ENCODE data around the gene ZMYM3.

GRCh38 chrX:71212536-71212935 lies 41.4 kb downstream of the ZMYM3 start:
- TF ChIP-seq, protein P1, sequence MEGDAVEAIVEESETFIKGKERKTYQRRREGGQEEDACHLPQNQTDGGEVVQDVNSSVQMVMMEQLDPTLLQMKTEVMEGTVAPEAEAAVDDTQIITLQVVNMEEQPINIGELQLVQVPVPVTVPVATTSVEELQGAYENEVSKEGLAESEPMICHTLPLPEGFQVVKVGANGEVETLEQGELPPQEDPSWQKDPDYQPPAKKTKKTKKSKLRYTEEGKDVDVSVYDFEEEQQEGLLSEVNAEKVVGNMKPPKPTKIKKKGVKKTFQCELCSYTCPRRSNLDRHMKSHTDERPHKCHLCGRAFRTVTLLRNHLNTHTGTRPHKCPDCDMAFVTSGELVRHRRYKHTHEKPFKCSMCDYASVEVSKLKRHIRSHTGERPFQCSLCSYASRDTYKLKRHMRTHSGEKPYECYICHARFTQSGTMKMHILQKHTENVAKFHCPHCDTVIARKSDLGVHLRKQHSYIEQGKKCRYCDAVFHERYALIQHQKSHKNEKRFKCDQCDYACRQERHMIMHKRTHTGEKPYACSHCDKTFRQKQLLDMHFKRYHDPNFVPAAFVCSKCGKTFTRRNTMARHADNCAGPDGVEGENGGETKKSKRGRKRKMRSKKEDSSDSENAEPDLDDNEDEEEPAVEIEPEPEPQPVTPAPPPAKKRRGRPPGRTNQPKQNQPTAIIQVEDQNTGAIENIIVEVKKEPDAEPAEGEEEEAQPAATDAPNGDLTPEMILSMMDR (IDR thresholded peaks at IDR 0.05): no peak
- TF ChIP-seq POLR2A (IDR thresholded peaks at IDR 0.05; ENCODE audit: low read depth) (no peak), POLR2AphosphoS5 (IDR thresholded peaks at IDR 0.05) (no peak)
